HepG2 (cell line): ENCODE data around the gene VAMP5. TPM values are rescaled to one million over a fixed set of nuclear protein-coding genes. Genes with fewer than 3 reads are reported as not detected.

ENCODE experiments used
- CAMTA2 ChIP-seq: sonication (generic); formaldehyde crosslinking; IDR thresholded peaks from 2 replicates; pipeline ENCODE4 v1.4.0; 2020; ENCODE audit warnings: mild to moderate bottlenecking, missing genetic modification reagents, borderline replicate concordance
- CHCHD3 ChIP-seq: sonication (generic); formaldehyde crosslinking; IDR thresholded peaks from 2 replicates; pipeline ENCODE4 v1.8.0; 2022; ENCODE audit warnings: mild to moderate bottlenecking, missing genetic modification reagents, moderate library complexity
- GTF2F1 ChIP-seq: fragments of 150-350 bp; IDR thresholded peaks from 2 replicates; pipeline ENCODE4 v1.6.1; 2014; ENCODE audit warnings: low read length
- HOXA9 ChIP-seq: sonication (generic); formaldehyde crosslinking; IDR thresholded peaks from 2 replicates; pipeline ENCODE4 v1.8.1; 2022; ENCODE audit warnings: missing genetic modification reagents, mild to moderate bottlenecking, moderate library complexity, borderline replicate concordance
- NFIB ChIP-seq: sonication (generic); formaldehyde crosslinking; IDR thresholded peaks from 2 replicates; pipeline ENCODE4 v1.9.0; 2021; ENCODE audit warnings: missing genetic modification reagents, mild to moderate bottlenecking, borderline replicate concordance
- REL ChIP-seq: sonication (generic); formaldehyde crosslinking; conservative IDR thresholded peaks from 2 replicates; pipeline ENCODE4 v1.8.0; 2022; ENCODE audit warnings: mild to moderate bottlenecking, missing genetic modification reagents, moderate library complexity
- SP4 ChIP-seq: sonication (generic); formaldehyde crosslinking; IDR thresholded peaks from 2 replicates; pipeline ENCODE4 v1.8.1; 2023; ENCODE audit warnings: mild to moderate bottlenecking, missing genetic modification reagents
- SP5 ChIP-seq: IDR thresholded peaks from 2 replicates; pipeline ENCODE4 v1.6.1; 2016; ENCODE audit warnings: low read depth, borderline replicate concordance
- SRF ChIP-seq: IDR thresholded peaks from 2 replicates; pipeline ENCODE4 v1.6.1; 2011; ENCODE audit warnings: mild to moderate bottlenecking, low read depth, low read length, moderate library complexity
- SRSF9 ChIP-seq: fragments of 200-400 bp; formaldehyde crosslinking; IDR thresholded peaks from 2 replicates; pipeline ENCODE4 v1.6.1; 2018; ENCODE audit warnings: borderline replicate concordance, mild to moderate bottlenecking, low read depth, low read length; ENCODE audit not compliant: insufficient read depth, poor library complexity, severe bottlenecking
- TCF7L2 ChIP-seq: IDR thresholded peaks from 2 replicates; pipeline ENCODE4 v1.6.1; 2011; ENCODE audit warnings: mild to moderate bottlenecking, low read depth, low read length, moderate library complexity
- YEATS4 ChIP-seq: sonication (generic); formaldehyde crosslinking; IDR thresholded peaks from 2 replicates; pipeline ENCODE4 v1.4.0; 2020; ENCODE audit warnings: missing genetic modification reagents, borderline replicate concordance
- YY1 ChIP-seq: IDR thresholded peaks from 2 replicates; pipeline ENCODE4 v1.6.1; 2011; ENCODE audit warnings: low read length, low read depth, moderate library complexity, mild to moderate bottlenecking; ENCODE audit not compliant: insufficient read depth, insufficient replicate concordance
- ZFY ChIP-seq: sonication (generic); formaldehyde crosslinking; IDR thresholded peaks from 2 replicates; pipeline ENCODE4 v1.4.0; 2020; ENCODE audit warnings: missing genetic modification reagents
- ZNF12 ChIP-seq: sonication (generic); formaldehyde crosslinking; IDR thresholded peaks from 2 replicates; pipeline ENCODE4 v1.5.0; 2020; ENCODE audit warnings: missing genetic modification reagents
- ZNF225 ChIP-seq: sonication (generic); formaldehyde crosslinking; IDR thresholded peaks from 2 replicates; pipeline ENCODE4 v1.4.0; 2020; ENCODE audit warnings: mild to moderate bottlenecking, missing genetic modification reagents
- ZNF232 ChIP-seq: sonication (generic); formaldehyde crosslinking; IDR thresholded peaks from 2 replicates; pipeline ENCODE4 v1.4.0; 2020; ENCODE audit warnings: missing genetic modification reagents, borderline replicate concordance
- ZNF83 ChIP-seq: sonication (generic); formaldehyde crosslinking; IDR thresholded peaks from 2 replicates; pipeline ENCODE4 v1.4.0; 2020; ENCODE audit warnings: missing genetic modification reagents, mild to moderate bottlenecking, borderline replicate concordance
- polyA plus RNA-seq, 8 experiments: library from polyadenylated mRNA; depleted of rRNA in 3 of 8; stranded (reverse) in 7 of 8; unstranded in 1 of 8; fragments of >200 nt; fragmentation: Illumina TruSeq in 4 of 8; extraction: Trizol in 4 of 8; gene quantifications; 2 replicates each; pipeline versions ENCODE4 v1.2.1 to v1.2.3, GENCODE V29; 2011 to 2016; ENCODE audit warnings: low read depth in 4 of 8, missing spikeins in 1 of 8, mixed read lengths in 1 of 8; ENCODE audit not compliant: insufficient read depth in 1 of 8
- total RNA-seq, 5 experiments: library from RNA; depleted of rRNA; stranded (reverse); fragments of >200 nt; fragmentation: Illumina TruSeq; extraction: Trizol; gene quantifications; 2 replicates each; pipeline ENCODE4 v1.2.3, GENCODE V29; 2016; ENCODE audit warnings: low read depth in 1 of 5
- TF ChIP-seq, protein P1 (sequence below): sonication (generic); formaldehyde crosslinking; IDR thresholded peaks from 2 replicates; pipeline ENCODE4 v1.8.1; 2023; ENCODE audit warnings: mild to moderate bottlenecking, missing genetic modification reagents
- TF ChIP-seq, protein P2 (sequence below): sonication (generic); formaldehyde crosslinking; IDR thresholded peaks from 2 replicates; pipeline ENCODE4 v1.8.0; 2022; ENCODE audit warnings: mild to moderate bottlenecking, missing genetic modification reagents
- TF ChIP-seq, protein P3 (sequence below): sonication (generic); formaldehyde crosslinking; conservative IDR thresholded peaks from 2 replicates; pipeline ENCODE4 v1.5.0; 2020; ENCODE audit warnings: missing genetic modification reagents
- TF ChIP-seq, protein P4 (sequence below): sonication (generic); formaldehyde crosslinking; IDR thresholded peaks from 2 replicates; pipeline ENCODE4 v1.8.1; 2023; ENCODE audit warnings: mild to moderate bottlenecking, moderate library complexity, missing genetic modification reagents

VAMP5 gene
- total and polyA plus RNA-seq, 2 of the 13 experiments (the other 11 are each of a cell fraction or from before 2014, with no cell fraction given): 7.2 to 56.7 TPM

DNA sequence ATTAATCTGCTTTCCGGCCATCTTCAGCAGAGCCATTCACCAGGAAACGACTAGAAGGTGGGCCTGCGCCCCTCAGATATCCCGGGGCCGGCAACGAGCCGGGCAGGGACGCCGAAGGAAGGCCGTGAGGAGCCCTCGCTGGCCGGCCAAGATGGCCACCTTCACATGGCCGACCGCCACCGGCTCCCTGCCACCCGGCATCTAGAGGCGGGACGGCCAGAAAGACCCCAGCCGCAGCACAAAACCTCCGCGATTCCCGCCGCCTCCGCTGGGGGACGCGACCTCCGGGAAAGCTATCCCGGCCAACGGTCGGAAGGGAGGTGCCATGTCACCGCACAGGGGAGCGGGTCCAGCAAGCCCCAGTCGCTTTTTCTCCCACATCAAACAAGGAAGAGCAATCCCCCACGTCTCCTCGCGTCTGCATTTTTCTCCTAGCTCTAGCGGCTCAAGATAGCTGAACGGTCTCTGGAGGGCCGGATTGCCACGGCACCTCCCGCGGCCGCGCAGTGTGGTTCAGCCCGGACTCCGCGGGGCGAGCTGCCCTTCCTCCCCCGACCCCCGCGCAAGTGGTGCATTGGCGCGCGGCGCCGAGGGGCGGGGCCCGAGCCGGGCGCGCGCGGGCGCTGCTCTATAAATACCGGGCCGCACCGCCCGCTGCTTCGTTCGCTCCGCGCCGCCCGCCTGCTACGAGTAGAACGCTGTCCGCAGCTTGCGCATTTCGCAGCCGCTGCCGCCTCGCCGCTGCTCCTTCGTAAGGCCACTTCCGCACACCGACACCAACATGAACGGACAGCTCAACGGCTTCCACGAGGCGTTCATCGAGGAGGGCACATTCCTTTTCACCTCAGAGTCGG lies 45.5 kb upstream of the VAMP5 start, which contains the start of gene MAT2A (continued):
- TF ChIP-seq YEATS4 (peak; percentile 93), CAMTA2 (peak; percentile 68), HOXA9 (CRISPR knock-in tag) (peak; percentile 96), CHCHD3 (CRISPR knock-in tag) (peak; percentile 97), ZNF225 (CRISPR knock-in tag) (peak; percentile 16), YY1 (peak; percentile 98), SRF (peak; percentile 61), REL (CRISPR knock-in tag) (peak; percentile 99), SP5 (CRISPR knock-in tag) (peak; percentile 54), SRSF9 (no peak), GTF2F1 (peak; percentile 98), ZNF232 (CRISPR knock-in tag) (peak; percentile 91), TCF7L2 (no peak), SP4 (peak; percentile 93), ZFY (CRISPR knock-in tag) (peak; percentile 84), ZNF83 (peak; percentile 85; the same call in 1 of the 2 replicates), ZNF12 (CRISPR knock-in tag) (peak; percentile 70; the same call in 1 of the 2 replicates), NFIB (CRISPR knock-in tag) (0 out of 2 replicates have a peak, but pooled peaks have one; percentile 47)
- TF ChIP-seq, protein P1, sequence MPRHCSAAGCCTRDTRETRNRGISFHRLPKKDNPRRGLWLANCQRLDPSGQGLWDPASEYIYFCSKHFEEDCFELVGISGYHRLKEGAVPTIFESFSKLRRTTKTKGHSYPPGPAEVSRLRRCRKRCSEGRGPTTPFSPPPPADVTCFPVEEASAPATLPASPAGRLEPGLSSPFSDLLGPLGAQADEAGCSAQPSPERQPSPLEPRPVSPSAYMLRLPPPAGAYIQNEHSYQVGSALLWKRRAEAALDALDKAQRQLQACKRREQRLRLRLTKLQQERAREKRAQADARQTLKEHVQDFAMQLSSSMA (CRISPR knock-in tag): peak; percentile 88; the same call in 1 of the 2 replicates
- TF ChIP-seq, protein P2, sequence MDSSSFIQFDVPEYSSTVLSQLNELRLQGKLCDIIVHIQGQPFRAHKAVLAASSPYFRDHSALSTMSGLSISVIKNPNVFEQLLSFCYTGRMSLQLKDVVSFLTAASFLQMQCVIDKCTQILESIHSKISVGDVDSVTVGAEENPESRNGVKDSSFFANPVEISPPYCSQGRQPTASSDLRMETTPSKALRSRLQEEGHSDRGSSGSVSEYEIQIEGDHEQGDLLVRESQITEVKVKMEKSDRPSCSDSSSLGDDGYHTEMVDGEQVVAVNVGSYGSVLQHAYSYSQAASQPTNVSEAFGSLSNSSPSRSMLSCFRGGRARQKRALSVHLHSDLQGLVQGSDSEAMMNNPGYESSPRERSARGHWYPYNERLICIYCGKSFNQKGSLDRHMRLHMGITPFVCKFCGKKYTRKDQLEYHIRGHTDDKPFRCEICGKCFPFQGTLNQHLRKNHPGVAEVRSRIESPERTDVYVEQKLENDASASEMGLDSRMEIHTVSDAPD (CRISPR knock-in tag): peak; percentile 65; the same call in 1 of the 2 replicates
- TF ChIP-seq, protein P3, sequence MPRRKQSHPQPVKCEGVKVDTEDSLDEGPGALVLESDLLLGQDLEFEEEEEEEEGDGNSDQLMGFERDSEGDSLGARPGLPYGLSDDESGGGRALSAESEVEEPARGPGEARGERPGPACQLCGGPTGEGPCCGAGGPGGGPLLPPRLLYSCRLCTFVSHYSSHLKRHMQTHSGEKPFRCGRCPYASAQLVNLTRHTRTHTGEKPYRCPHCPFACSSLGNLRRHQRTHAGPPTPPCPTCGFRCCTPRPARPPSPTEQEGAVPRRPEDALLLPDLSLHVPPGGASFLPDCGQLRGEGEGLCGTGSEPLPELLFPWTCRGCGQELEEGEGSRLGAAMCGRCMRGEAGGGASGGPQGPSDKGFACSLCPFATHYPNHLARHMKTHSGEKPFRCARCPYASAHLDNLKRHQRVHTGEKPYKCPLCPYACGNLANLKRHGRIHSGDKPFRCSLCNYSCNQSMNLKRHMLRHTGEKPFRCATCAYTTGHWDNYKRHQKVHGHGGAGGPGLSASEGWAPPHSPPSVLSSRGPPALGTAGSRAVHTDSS (CRISPR knock-in tag): peak; percentile 91
- TF ChIP-seq, protein P4, sequence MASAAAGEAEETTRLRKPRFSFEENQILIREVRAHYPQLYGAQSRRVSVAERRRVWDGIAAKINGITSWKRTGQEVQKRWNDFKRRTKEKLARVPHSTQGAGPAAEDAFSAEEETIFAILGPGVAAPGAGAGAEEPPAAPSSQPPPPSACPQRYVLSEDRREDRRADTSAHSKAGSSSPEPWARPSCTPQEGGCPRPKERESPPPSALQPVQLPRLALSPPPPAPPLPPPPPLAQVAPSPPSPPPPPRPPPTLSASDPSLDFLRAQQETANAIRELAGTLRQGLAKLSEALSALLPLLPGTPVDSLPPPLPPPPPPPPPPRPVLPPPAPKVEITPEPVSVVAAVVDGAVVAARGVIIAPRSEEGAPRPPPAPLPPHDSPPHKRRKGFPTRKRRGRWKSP (CRISPR knock-in tag): peak; percentile 84
